GM12874 (cell line): ENCODE measurements around the gene LDLRAD4.
A peak's percentile ranks its signal among the peaks of the same experiment; 100 is the strongest.

Source experiments
- CTCF ChIP-seq: IDR thresholded peaks from 2 replicates; pipeline ENCODE4 v1.5.1; 2011; ENCODE audit warnings: low read depth, mild to moderate bottlenecking, control low read depth, low read length, moderate library complexity; ENCODE audit not compliant: insufficient read depth

Gene LDLRAD4

GRCh38 chr18:13548106-13548819 is 329.7 kb downstream of the LDLRAD4 start:
- TF ChIP-seq CTCF, result 0 out of 2 replicates have a peak, but pooled peaks have one; percentile 5

- TF ChIP-seq CTCF, result no peak
These were observed 330.7 kb downstream of the LDLRAD4 start for GRCh38 chr18:13548966-13549879.

GRCh38 chr18:13549880-13550232 is 331.3 kb downstream of the LDLRAD4 start:
- TF ChIP-seq CTCF, result no peak

DNA sequence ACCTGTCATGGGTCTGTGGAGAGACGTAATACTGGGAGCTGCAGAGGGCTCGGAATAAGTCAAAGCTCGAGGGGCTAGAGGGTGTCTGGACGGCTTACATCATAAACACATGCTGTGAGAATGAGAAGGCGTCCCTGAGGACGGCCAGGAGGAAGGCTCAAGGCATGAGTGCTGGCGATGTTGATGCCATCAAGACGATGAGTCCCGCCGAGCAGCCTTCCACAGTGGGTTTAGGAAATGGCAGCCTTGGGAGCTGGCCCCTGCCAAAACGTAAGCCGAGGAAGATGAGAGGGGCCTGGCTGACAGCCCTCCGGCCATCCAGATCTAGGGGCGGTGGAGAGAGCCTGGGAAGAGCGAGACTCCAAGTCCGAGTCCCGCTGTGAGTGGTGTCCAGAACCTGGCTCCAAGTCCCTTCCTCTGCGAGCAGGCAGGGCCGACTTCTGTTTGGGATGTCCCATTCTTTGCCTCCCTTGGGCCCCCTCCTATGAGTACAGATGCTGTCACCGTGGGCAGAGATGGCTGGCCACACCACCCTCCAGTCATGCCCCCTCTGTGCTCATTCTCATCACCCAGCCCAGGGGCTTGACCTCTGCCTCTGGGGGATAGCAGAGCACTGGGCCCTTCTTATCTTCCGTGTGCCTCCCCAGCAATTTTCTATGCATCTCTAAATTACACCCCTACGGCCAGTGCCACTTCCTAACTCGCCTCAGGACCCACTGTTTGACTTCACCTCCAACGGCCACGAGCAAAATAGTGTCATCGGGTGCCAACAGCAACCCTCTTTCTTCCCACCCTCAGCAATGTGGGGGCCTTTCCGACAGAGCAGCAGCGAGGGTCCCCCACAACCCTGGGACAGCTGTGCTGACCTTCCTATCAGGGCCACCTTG is 332.1 kb downstream of the LDLRAD4 start:
- TF ChIP-seq CTCF, result no peak

GRCh38 chr18:13551305-13551603 is 332.7 kb downstream of the LDLRAD4 start:
- TF ChIP-seq CTCF, result no peak

DNA sequence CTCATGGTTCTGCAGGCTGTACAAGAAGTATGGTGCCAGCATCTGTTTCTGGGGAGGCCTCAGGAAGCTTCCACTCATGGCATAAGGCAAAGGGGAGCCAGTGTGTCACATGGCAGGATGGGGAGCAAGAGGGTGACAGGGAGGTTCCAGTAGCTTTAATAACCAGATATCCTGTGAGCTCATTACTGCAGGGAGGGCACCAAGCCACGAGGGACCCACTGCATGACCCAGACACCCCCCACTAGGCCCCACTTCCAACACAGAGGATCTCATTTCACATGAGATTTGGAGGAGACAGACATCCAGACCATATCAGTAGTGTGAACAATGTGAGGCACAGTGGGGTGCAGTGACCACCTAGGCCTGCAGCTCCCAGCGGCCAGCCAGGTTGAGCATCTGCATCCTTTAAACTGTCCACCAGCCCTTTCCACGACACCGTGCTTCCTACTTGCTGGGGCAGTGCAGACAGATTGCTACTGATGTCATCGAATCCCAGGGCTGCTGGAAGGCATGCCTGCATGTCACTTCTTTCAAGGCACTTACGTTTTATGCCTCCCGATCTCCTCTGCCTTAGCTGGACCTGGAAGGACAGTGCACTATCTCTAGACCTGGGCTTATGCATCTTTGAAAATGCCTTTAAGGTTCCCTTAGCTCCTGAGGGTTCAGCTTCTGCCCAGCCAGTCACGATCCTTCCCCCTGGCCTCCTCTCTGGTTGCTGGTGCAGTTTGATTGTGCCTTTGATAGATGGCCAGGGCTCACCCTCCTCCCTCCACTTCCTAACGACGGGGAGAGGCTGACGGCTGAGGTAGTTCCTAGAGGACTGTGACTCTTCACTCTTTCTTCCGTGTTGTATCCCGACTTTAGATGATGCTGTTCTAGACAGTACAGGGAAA is 333.5 kb downstream of the LDLRAD4 start:
- no peak for TF ChIP-seq CTCF
